OCI-LY3 (cell line): Measurements from ENCODE around the gene SOD1.

Experiments
- H2AFZ ChIP-seq: fragments of 200-600, 300-600 bp; shearing (Covaris generic); 2 replicates; pipeline ENCODE4 v1.6.0; 2014; ENCODE audit warnings: antibody characterized with exemption, low read depth, low read length
- H3K27ac ChIP-seq: fragments of 200-600, 300-600 bp; sonication (generic); 2 replicates; pipeline ENCODE4 v1.5.1; 2014; ENCODE audit warnings: mild to moderate bottlenecking, low read length, moderate library complexity, mixed read lengths
- H3K27me3 ChIP-seq: fragments of 200-600, 300-600 bp; sonication (generic); 2 replicates; pipeline ENCODE4 v1.6.1; 2014; ENCODE audit warnings: low read depth, low read length, mixed read lengths
- H3K36me3 ChIP-seq: fragments of 200-600, 300-600 bp; sonication (generic); replicated peaks from 2 replicates; pipeline ENCODE3; 2014; ENCODE audit warnings: low read depth, low read length, mixed read lengths
- H3K4me1 ChIP-seq: fragments of 300-600, 200-600 bp; sonication (generic); 2 replicates; pipeline ENCODE4 v1.6.1; 2014; ENCODE audit warnings: low read length, mixed read lengths
- H3K4me2 ChIP-seq: fragments of 200-600, 300-600 bp; sonication (generic); 2 replicates; pipeline ENCODE4 v1.6.1; 2014; ENCODE audit warnings: low read length, mixed read lengths
- H3K4me3 ChIP-seq: fragments of 300-600, 200-600 bp; sonication (generic); 2 replicates; pipeline ENCODE4 v1.5.1; 2014; ENCODE audit warnings: antibody characterized with exemption, mild to moderate bottlenecking, low read length, moderate library complexity
- H3K79me2 ChIP-seq: fragments of 300-600, 200-600 bp; shearing (Covaris generic); 2 replicates; pipeline ENCODE4 v1.6.1; 2014; ENCODE audit warnings: mild to moderate bottlenecking, low read length, mixed read lengths
- H3K9ac ChIP-seq: fragments of 300-600, 200-600 bp; shearing (Covaris generic); 2 replicates; pipeline ENCODE4 v1.6.0; 2014; ENCODE audit warnings: mild to moderate bottlenecking, low read length, moderate library complexity
- H3K9me3 ChIP-seq: fragments of 200-600, 300-600 bp; shearing (Covaris generic); 2 replicates; pipeline ENCODE4 v1.6.1; 2014; ENCODE audit warnings: low read length, mixed read lengths; ENCODE audit not compliant: insufficient read depth
- H4K20me1 ChIP-seq: fragments of 200-600, 300-600 bp; sonication (generic); 2 replicates; pipeline ENCODE4 v1.6.1; 2016; ENCODE audit warnings: low read length, mixed read lengths; ENCODE audit not compliant: insufficient read depth
- EZH2phosphoT487 ChIP-seq: fragments of 200-600 bp; shearing (Covaris generic); IDR thresholded peaks from 2 replicates; pipeline ENCODE4 v1.6.1; 2018; ENCODE audit warnings: antibody characterized with exemption, mixed run types, low read depth
- TF ChIP-seq, protein P1 (sequence below): fragments of 200-600, 300-600 bp; sonication (generic); IDR thresholded peaks from 2 replicates; pipeline ENCODE4 v1.5.1; 2014; ENCODE audit warnings: antibody characterized with exemption, low read length, low read depth

SOD1 gene

DNA sequence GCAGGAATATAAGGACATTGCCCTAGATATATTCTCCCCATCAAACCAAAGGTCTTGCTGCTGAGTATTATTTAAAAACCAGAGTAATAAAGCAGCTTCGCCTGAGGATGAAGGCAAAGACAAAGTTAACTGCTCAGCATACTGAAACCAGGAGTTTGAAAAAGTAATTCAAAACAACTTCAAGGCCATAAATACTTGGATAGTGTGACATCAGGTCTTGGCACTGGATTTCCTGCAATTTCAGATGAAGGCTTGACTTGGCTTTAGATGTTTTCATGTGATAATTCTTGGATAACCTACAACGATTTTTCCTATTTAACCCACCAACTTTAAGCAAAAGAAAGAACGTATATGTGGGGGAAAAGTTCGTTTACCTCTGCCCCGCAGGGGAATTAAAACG is 10.6 kb downstream of the SOD1 start:
- no peak overlapping the region for H3K9ac ChIP-seq
- H3K27me3 ChIP-seq = no peaks in the 10 kb centered on the region
- H3K4me1 ChIP-seq = peaks cover 50% of the 10 kb centered on the region
- peaks cover 37% of the 10 kb centered on the region for H4K20me1 ChIP-seq
- H3K4me3 ChIP-seq = no peak overlapping the region
- H3K4me2 ChIP-seq = no peak overlapping the region
- H3K27ac ChIP-seq = no peak overlapping the region
- H3K36me3 ChIP-seq = peaks cover 41% of the 10 kb centered on the region
- H2AFZ ChIP-seq = no peak overlapping the region
- TF ChIP-seq EZH2phosphoT487 = no peak
- TF ChIP-seq, protein P1, sequence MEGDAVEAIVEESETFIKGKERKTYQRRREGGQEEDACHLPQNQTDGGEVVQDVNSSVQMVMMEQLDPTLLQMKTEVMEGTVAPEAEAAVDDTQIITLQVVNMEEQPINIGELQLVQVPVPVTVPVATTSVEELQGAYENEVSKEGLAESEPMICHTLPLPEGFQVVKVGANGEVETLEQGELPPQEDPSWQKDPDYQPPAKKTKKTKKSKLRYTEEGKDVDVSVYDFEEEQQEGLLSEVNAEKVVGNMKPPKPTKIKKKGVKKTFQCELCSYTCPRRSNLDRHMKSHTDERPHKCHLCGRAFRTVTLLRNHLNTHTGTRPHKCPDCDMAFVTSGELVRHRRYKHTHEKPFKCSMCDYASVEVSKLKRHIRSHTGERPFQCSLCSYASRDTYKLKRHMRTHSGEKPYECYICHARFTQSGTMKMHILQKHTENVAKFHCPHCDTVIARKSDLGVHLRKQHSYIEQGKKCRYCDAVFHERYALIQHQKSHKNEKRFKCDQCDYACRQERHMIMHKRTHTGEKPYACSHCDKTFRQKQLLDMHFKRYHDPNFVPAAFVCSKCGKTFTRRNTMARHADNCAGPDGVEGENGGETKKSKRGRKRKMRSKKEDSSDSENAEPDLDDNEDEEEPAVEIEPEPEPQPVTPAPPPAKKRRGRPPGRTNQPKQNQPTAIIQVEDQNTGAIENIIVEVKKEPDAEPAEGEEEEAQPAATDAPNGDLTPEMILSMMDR = no peak
- peaks cover 29% of the 10 kb centered on the region for H3K79me2 ChIP-seq
- H3K9me3 ChIP-seq = no peaks in the 10 kb centered on the region

DNA sequence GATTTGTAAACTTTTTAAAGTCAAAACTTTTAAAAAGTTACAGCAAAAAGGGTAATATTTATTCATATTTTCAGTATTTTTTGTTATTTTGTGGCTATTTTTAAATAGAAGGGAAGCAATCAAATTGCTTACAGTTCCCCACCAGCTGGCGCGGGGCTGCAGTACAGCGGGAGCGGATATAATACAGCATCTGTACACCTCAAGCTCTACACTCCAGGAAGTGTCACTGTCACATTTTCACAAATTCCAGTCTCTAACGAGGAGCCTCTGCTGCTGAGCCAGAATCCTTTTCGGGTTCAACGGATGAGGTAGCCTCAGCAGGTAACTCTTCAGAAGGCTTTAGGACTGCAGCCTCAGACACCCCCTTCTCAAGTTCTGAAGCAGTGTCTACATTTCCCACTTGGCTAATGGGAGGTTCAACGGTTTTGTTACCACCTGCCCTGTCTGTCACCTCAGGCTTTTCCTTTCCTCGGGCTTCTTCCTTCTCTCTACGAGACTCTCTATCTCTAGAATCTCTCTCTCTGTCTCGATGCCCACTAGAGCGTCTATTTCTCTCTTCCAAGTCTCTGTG is 11.7 kb downstream of the SOD1 start:
- Histone ChIP-seq H3K36me3 (peaks cover 37% of the 10 kb centered on the region), H3K9ac (no peak overlapping the region)

DNA sequence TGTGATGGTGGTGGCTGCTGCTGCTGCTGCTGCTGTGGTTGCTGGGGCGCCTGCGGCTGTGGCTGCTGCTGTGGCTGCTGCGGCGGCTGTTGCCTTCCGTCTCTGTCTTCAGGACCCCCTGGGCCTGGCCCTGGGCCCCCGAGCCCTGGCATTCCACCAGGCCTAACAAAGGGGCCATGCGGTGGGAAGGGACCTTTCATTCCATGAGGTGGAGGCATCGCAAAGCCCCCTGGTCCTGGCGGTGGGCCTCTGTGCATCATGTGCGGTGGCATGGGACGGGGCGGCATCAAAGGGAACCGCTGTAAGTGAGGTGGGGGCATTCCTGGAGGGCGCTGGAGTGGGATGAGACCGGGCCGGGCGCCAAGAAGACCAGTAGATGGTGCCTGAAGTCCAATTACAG is 12.4 kb downstream of the SOD1 start:
- Histone ChIP-seq H3K79me2 (peaks cover 18% of the 10 kb centered on the region), H3K4me2 (no peak overlapping the region), H2AFZ (no peak overlapping the region), H3K9me3 (no peaks in the 10 kb centered on the region), H3K9ac (no peak overlapping the region), H3K36me3 (peaks cover 36% of the 10 kb centered on the region), H3K27me3 (no peaks in the 10 kb centered on the region), H4K20me1 (peaks cover 28% of the 10 kb centered on the region), H3K4me3 (no peak overlapping the region), H3K27ac (no peak overlapping the region), H3K4me1 (peaks cover 50% of the 10 kb centered on the region)
- TF ChIP-seq, protein P1 = no peak
- TF ChIP-seq EZH2phosphoT487 = no peak

More for the DNA sequence above, 11.7 kb downstream of the SOD1 start:
- H3K4me1 ChIP-seq = peaks cover 50% of the 10 kb centered on the region
- H3K27me3 ChIP-seq = no peaks in the 10 kb centered on the region
- no peak overlapping the region for H3K4me2 ChIP-seq
- H4K20me1 ChIP-seq = peaks cover 35% of the 10 kb centered on the region
- no peaks in the 10 kb centered on the region for H3K9me3 ChIP-seq
- TF ChIP-seq EZH2phosphoT487 = no peak
- TF ChIP-seq, protein P1 = no peak
- H2AFZ ChIP-seq = no peak overlapping the region
- H3K4me3 ChIP-seq = no peak overlapping the region
- peaks cover 18% of the 10 kb centered on the region for H3K79me2 ChIP-seq
- no peak overlapping the region for H3K27ac ChIP-seq

DNA sequence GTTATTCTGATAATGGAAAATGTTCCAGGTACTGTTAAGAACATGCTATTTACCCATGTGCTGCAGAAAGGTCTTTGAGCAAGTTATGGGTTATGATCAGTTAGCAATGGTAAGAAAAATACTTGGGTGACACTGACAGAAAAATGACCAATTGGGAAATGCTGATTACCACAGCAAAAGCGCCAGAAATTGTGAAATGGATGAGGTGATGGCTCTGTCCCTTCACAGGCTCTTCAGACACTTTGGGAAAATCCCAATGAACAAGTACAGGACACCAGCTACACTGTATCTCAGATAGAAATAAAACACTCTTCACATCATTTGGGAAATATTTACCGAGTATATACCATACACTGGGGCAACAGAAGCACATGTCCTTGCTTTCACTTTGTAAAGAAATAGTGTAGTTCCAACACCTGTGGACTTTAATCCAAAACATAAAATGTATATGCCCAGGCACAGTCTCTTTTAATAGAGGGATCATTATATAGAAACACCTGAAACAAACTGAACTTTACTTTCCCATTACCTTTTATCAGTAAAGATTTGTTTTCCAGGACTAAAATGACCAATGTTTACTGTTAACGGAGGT is 13.9 kb downstream of the SOD1 start:
- Histone ChIP-seq H2AFZ (no peak overlapping the region), H3K36me3 (peaks cover 34% of the 10 kb centered on the region), H4K20me1 (peaks cover 18% of the 10 kb centered on the region), H3K27me3 (no peaks in the 10 kb centered on the region), H3K4me3 (no peak overlapping the region), H3K9ac (no peak overlapping the region), H3K79me2 (peaks cover 7% of the 10 kb centered on the region; the same call in 1 of the 2 replicates), H3K4me1 (peaks cover 41% of the 10 kb centered on the region), H3K27ac (no peak overlapping the region), H3K9me3 (no peaks in the 10 kb centered on the region), H3K4me2 (no peak overlapping the region)
- no peak for TF ChIP-seq EZH2phosphoT487
- TF ChIP-seq, protein P1 = no peak
